Neural progenitor cell (in vitro differentiated cells): ENCODE data around the gene TPD52L1. TPM values are rescaled to one million over a fixed set of nuclear protein-coding genes. Genes with fewer than 3 reads are reported as not detected.

Experiments
- DNase-seq: peaks from one replicate; pipeline ENCODE4 v3.0.0-alpha.2; 2016; ENCODE audit warnings: low spot score
- H2AFZ ChIP-seq: fragments of 200-600 bp; sonication (generic); replicated peaks from 2 replicates; pipeline ENCODE4 v1.6.1; 2016; ENCODE audit warnings: antibody characterized with exemption
- H3F3A ChIP-seq: fragments of 200-600 bp; sonication (generic); 2 replicates; pipeline ENCODE4 v1.6.1; 2016; ENCODE audit warnings: antibody characterized with exemption, low read depth
- H3K27ac ChIP-seq: fragments of 200-600 bp; sonication (generic); 2 replicates; pipeline ENCODE4 v1.5.1; 2016; ENCODE audit warnings: mild to moderate bottlenecking
- H3K27me3 ChIP-seq: fragments of 200-600 bp; sonication (generic); 2 replicates; pipeline ENCODE4 v1.6.1; 2016; ENCODE audit warnings: mild to moderate bottlenecking, moderate library complexity
- H3K36me3 ChIP-seq: fragments of 200-600 bp; sonication (generic); 2 replicates; pipeline ENCODE4 v1.5.1; 2016
- H3K4me1 ChIP-seq: fragments of 200-600 bp; sonication (generic); 2 replicates; pipeline ENCODE4 v1.6.1; 2016; ENCODE audit warnings: mixed run types
- H3K4me2 ChIP-seq: fragments of 200-600 bp; sonication (generic); 2 replicates; pipeline ENCODE4 v1.6.1; 2016
- H3K4me3 ChIP-seq: fragments of 200-600 bp; sonication (generic); 2 replicates; pipeline ENCODE4 v1.5.1; 2016
- H3K79me2 ChIP-seq: fragments of 200-600 bp; sonication (generic); 2 replicates; pipeline ENCODE4 v1.6.1; 2016; ENCODE audit warnings: low read depth
- H3K9ac ChIP-seq: fragments of 200-600 bp; sonication (generic); 2 replicates; pipeline ENCODE4 v1.6.1; 2016
- H3K9me3 ChIP-seq: fragments of 200-600 bp; sonication (generic); 2 replicates; pipeline ENCODE4 v1.5.1; 2016; ENCODE audit warnings: low read depth
- H4K20me1 ChIP-seq: fragments of 200-600 bp; sonication (generic); 2 replicates; pipeline ENCODE4 v1.6.1; 2016; ENCODE audit warnings: low read depth
- H3K27ac Mint-ChIP-seq: 3 replicates; pipeline ENCODE4 v1.8.0; 2021; ENCODE audit warnings: mixed read lengths
- H3K27me3 Mint-ChIP-seq: 2 replicates; pipeline ENCODE4 v1.8.0; 2022; ENCODE audit warnings: low read depth, mild to moderate bottlenecking, inconsistent platforms, moderate library complexity, mixed read lengths; ENCODE audit not compliant: insufficient read depth
- H3K36me3 Mint-ChIP-seq: 3 replicates; pipeline ENCODE4 v1.8.0; 2021; ENCODE audit warnings: mixed read lengths
- H3K4me1 Mint-ChIP-seq: 3 replicates; pipeline ENCODE4 v1.8.0; 2021; ENCODE audit warnings: mixed read lengths
- H3K4me3 Mint-ChIP-seq: 3 replicates; pipeline ENCODE4 v1.8.0; 2021; ENCODE audit warnings: mild to moderate bottlenecking, moderate library complexity, mixed read lengths
- H3K9me3 Mint-ChIP-seq: 3 replicates; pipeline ENCODE4 v1.8.0; 2020; ENCODE audit warnings: mixed read lengths
- CTCF ChIP-seq: fragments of 200-600 bp; sonication (generic); IDR thresholded peaks from 2 replicates; pipeline ENCODE4 v1.5.1; 2017; ENCODE audit warnings: antibody characterized with exemption, mild to moderate bottlenecking
- EZH2 ChIP-seq: fragments of 200-600 bp; sonication (generic); IDR thresholded peaks from 2 replicates; pipeline ENCODE4 v1.6.1; 2017; ENCODE audit warnings: antibody characterized with exemption, mild to moderate bottlenecking, moderate library complexity
- EZH2phosphoT487 ChIP-seq: fragments of 200-600 bp; sonication (generic); IDR thresholded peaks from 2 replicates; pipeline ENCODE4 v1.6.1; 2017; ENCODE audit warnings: antibody characterized with exemption
- total RNA-seq: library from RNA; depleted of rRNA; stranded (reverse); fragments of >200 nt; gene quantifications from 2 replicates; pipeline ENCODE4 v1.2.3, GENCODE V29; 2015; ENCODE audit warnings: low replicate concordance

Gene TPD52L1, protein sequence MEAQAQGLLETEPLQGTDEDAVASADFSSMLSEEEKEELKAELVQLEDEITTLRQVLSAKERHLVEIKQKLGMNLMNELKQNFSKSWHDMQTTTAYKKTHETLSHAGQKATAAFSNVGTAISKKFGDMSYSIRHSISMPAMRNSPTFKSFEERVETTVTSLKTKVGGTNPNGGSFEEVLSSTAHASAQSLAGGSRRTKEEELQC
- total RNA-seq: 2.7 and 9.5 TPM in 2 replicates

GRCh38 chr6:125153391-125154117 lies at the start of gene TPD52L1:
TPD52L1 (plus strand) TSS chr6:125153773; CDS start chr6:125153952, 179 bp downstream.
- Mint-ChIP-seq H3K9me3 (no peaks in the 10 kb centered on the region), H3K36me3 (no peaks in the 10 kb centered on the region), H3K4me1 (peaks cover 2% of the 10 kb centered on the region), H3K27ac (no peak within 1 kb of the TSS), H3K27me3 (peaks cover 5% of the 10 kb centered on the region), H3K4me3 (peak within 1 kb of the TSS; percentile 90)
- Histone ChIP-seq H3K4me1 (no peaks in the 10 kb centered on the region), H3K9ac (no peak within 1 kb of the TSS), H3K36me3 (no peaks in the 10 kb centered on the region), H4K20me1 (no peaks in the 10 kb centered on the region), H3K4me3 (peak within 1 kb of the TSS; percentile 62), H3K27me3 (peaks cover 58% of the 10 kb centered on the region), H3F3A (no peaks in the 10 kb centered on the region), H3K4me2 (peak within 1 kb of the TSS; percentile 98), H3K79me2 (no peaks in the 10 kb centered on the region), H2AFZ (peak within 1 kb of the TSS; percentile 95), H3K9me3 (no peaks in the 10 kb centered on the region), H3K27ac (no peak within 1 kb of the TSS)
- TF ChIP-seq EZH2 (no peak), CTCF (peak; percentile 86), EZH2phosphoT487 (no peak)
- DNase-seq: peak; percentile 88

- Mint-ChIP-seq H3K27me3 (no peaks in the 10 kb centered on the region), H3K27ac (peak overlapping the region; percentile 78), H3K4me1 (peaks cover 53% of the 10 kb centered on the region), H3K36me3 (peaks cover 2% of the 10 kb centered on the region), H3K4me3 (peak overlapping the region; percentile 52), H3K9me3 (peaks cover 23% of the 10 kb centered on the region)
- Histone ChIP-seq H3K36me3 (no peaks in the 10 kb centered on the region), H3K9ac (no peak overlapping the region), H3K9me3 (no peaks in the 10 kb centered on the region), H3K27ac (peak overlapping the region; percentile 58), H3K4me1 (peaks cover 48% of the 10 kb centered on the region), H4K20me1 (peaks cover 5% of the 10 kb centered on the region), H3K4me3 (peak overlapping the region; percentile 16), H3F3A (peaks cover 31% of the 10 kb centered on the region), H3K79me2 (no peaks in the 10 kb centered on the region), H3K27me3 (no peaks in the 10 kb centered on the region), H3K4me2 (peak overlapping the region; percentile 66), H2AFZ (no peak overlapping the region)
- peak; percentile 80 for DNase-seq
- peak; percentile 75 for TF ChIP-seq EZH2phosphoT487
- TF ChIP-seq EZH2: no peak
- TF ChIP-seq CTCF: no peak
Measured at GRCh38 chr6:125104425-125104824, 49.1 kb upstream of the TPD52L1 start.

GRCh38 chr6:125107048-125107447 lies 46.5 kb upstream of the TPD52L1 start:
- H3K4me2 ChIP-seq: no peak overlapping the region
- H3K9me3 ChIP-seq: peaks cover 14% of the 10 kb centered on the region
- H3K27me3 Mint-ChIP-seq: no peaks in the 10 kb centered on the region
- peaks cover 45% of the 10 kb centered on the region for H3K9me3 Mint-ChIP-seq
- no peak for TF ChIP-seq EZH2
- no peak for TF ChIP-seq EZH2phosphoT487
- TF ChIP-seq CTCF: no peak
- H3K36me3 Mint-ChIP-seq: peaks cover 3% of the 10 kb centered on the region
- H2AFZ ChIP-seq: no peak overlapping the region
- H3K9ac ChIP-seq: no peak overlapping the region
- no peak overlapping the region for H3K4me3 Mint-ChIP-seq
- no peaks in the 10 kb centered on the region for H3K27me3 ChIP-seq
- H3K79me2 ChIP-seq: no peaks in the 10 kb centered on the region
- H4K20me1 ChIP-seq: peaks cover 5% of the 10 kb centered on the region
- no peaks in the 10 kb centered on the region for H3K36me3 ChIP-seq
- H3K4me3 ChIP-seq: no peak overlapping the region
- H3K27ac ChIP-seq: no peak overlapping the region
- H3K4me1 ChIP-seq: peaks cover 34% of the 10 kb centered on the region
- peaks cover 31% of the 10 kb centered on the region for H3K4me1 Mint-ChIP-seq
- H3F3A ChIP-seq: peaks cover 23% of the 10 kb centered on the region
- no peak overlapping the region for H3K27ac Mint-ChIP-seq
- DNase-seq: no peak
